OCI-LY7 (cell line): ENCODE results near the gene KIF13A. TPM values are rescaled to one million over a fixed set of nuclear protein-coding genes. Genes with fewer than 3 reads are reported as not detected.

Experiments used
- BruUV-seq: library from RNA; stranded (reverse); fragments of 400-500 nt; replicated peaks from 2 replicates; lab custom pipeline; 2021; lab: Mats Ljungman, UMichigan
- CTCF ChIA-PET: fragments of 300-600 bp; sonication (Branson Sonifier 250); formaldehyde crosslinking; loops from one replicate; lab custom pipeline; 2022; ENCODE audit warnings: antibody characterized with exemption; ENCODE audit not compliant: unreplicated experiment; lab: Charles Lee
- POLR2A ChIA-PET: fragments of 300-600 bp; sonication (Branson Sonifier 250); formaldehyde crosslinking; loops from one replicate; lab custom pipeline; 2022; ENCODE audit warnings: antibody characterized with exemption; lab: Charles Lee
- DNase-seq: peaks from one replicate; pipeline ENCODE4 v3.0.0-alpha.2; 2015; ENCODE audit warnings: low spot score
- H2AFZ ChIP-seq: fragments of 200-600 bp; sonication (generic), shearing (Covaris generic); 2 replicates; pipeline ENCODE4 v1.6.1; 2014; ENCODE audit warnings: mild to moderate bottlenecking, antibody characterized with exemption, low read length, moderate library complexity
- H3K27ac ChIP-seq: fragments of 200-600 bp; sonication (generic); 2 replicates; pipeline ENCODE4 v1.5.1; 2014; ENCODE audit warnings: mixed run types, low read depth, mild to moderate bottlenecking, moderate library complexity, low read length, inconsistent platforms; ENCODE audit not compliant: poor library complexity, severe bottlenecking
- H3K36me3 ChIP-seq: fragments of 200-600 bp; sonication (generic); 2 replicates; pipeline ENCODE4 v1.6.1; 2014; ENCODE audit warnings: mild to moderate bottlenecking, antibody characterized with exemption, low read length, moderate library complexity, mixed read lengths; ENCODE audit not compliant: insufficient read depth
- H3K4me1 ChIP-seq: fragments of 200-600 bp; sonication (generic); 2 replicates; pipeline ENCODE4 v1.5.1; 2014; ENCODE audit warnings: mild to moderate bottlenecking, low read length; ENCODE audit not compliant: insufficient read depth, poor library complexity, severe bottlenecking
- H3K4me2 ChIP-seq: fragments of 200-600 bp; sonication (generic); 2 replicates; pipeline ENCODE4 v1.6.1; 2014; ENCODE audit warnings: mild to moderate bottlenecking, low read length
- H3K4me3 ChIP-seq: fragments of 200-600 bp; sonication (generic); 2 replicates; pipeline ENCODE4 v1.5.1; 2014; ENCODE audit warnings: mild to moderate bottlenecking, low read depth, low read length; ENCODE audit not compliant: poor library complexity, severe bottlenecking
- H3K79me2 ChIP-seq: fragments of 200-600 bp; sonication (generic); 2 replicates; pipeline ENCODE4 v1.6.1; 2016; ENCODE audit warnings: low read depth, mild to moderate bottlenecking, low read length, moderate library complexity, mixed read lengths; ENCODE audit not compliant: insufficient read depth
- H3K9me2 ChIP-seq: fragments of 200-600 bp; sonication (generic); 2 replicates; pipeline ENCODE4 v1.6.1; 2016; ENCODE audit warnings: mild to moderate bottlenecking, low read length, mixed read lengths; ENCODE audit not compliant: insufficient read depth
- H3K9me3 ChIP-seq: fragments of 200-600 bp; sonication (generic); 2 replicates; pipeline ENCODE4 v1.6.1; 2014; ENCODE audit warnings: mild to moderate bottlenecking, mixed run types, low read length, mixed read lengths
- H4K20me1 ChIP-seq: fragments of 200-600 bp; sonication (generic); 2 replicates; pipeline ENCODE4 v1.6.1; 2014; ENCODE audit warnings: mild to moderate bottlenecking, antibody characterized with exemption, low read length, moderate library complexity, mixed read lengths; ENCODE audit not compliant: insufficient read depth
- EZH2phosphoT487 ChIP-seq: fragments of 200-600 bp; sonication (generic); IDR thresholded peaks from 2 replicates; pipeline ENCODE4 v1.6.1; 2018; ENCODE audit warnings: low read depth, borderline replicate concordance, mild to moderate bottlenecking, mixed run types, antibody characterized with exemption, low read length, moderate library complexity, mixed read lengths
- intact Hi-C: fragments of 100-400 bp; cut with micrococcal nuclease; formaldehyde crosslinking; loops from one replicate; pipeline ENCODE4 v1.10.0; 2022; ENCODE audit not compliant: unreplicated experiment
- total RNA-seq, 2 experiments: library from RNA; depleted of rRNA in 1 of 2; stranded (reverse); fragments of >200 nt in 1 of 2; shearing (Covaris generic) in 1 of 2; gene quantifications; 2 replicates each; pipeline ENCODE4 v1.2.3, GENCODE V29; 2014 to 2022
- TF ChIP-seq, protein P1 (sequence below): fragments of 200-600 bp; sonication (generic); conservative IDR thresholded peaks from 2 replicates; pipeline ENCODE4 v1.5.1; 2014; ENCODE audit warnings: mild to moderate bottlenecking, antibody characterized with exemption, low read length, moderate library complexity, mixed read lengths

KIF13A gene
- total RNA-seq, 2 experiments from 2014 or later = 1.5 TPM; not detected in 1

DNA sequence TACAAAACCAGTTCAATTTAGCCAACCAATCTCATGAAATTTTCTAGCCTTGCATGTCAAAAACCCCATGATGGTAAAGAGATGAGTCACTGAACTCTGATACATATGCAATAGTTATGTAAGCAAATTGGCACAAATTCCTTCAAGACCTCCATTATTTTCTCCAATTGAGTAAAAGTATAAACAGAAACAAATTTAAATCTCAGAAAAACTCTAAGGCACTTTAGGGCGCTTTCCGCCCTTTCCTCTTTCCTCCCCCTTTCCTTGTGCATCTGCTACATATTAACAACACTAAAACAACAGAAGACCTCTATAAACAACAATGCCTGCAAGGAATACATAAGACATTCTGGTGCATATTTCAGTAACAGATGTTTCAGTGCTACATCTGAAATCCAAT is 48.5 kb downstream of the KIF13A start:
- intact Hi-C loops = no loop called here
- Histone ChIP-seq H3K79me2 (no peaks in the 10 kb centered on the region), H3K4me2 (no peak overlapping the region), H3K4me1 (no peaks in the 10 kb centered on the region), H3K27ac (no peak overlapping the region), H3K36me3 (no peaks in the 10 kb centered on the region), H3K9me2 (no peaks in the 10 kb centered on the region), H3K4me3 (no peak overlapping the region), H4K20me1 (no peaks in the 10 kb centered on the region), H2AFZ (no peak overlapping the region), H3K9me3 (no peaks in the 10 kb centered on the region)
- POLR2A ChIA-PET = no interaction called here
- BruUV-seq = no TSS peak
- TF ChIP-seq EZH2phosphoT487 = no peak
- TF ChIP-seq, protein P1, sequence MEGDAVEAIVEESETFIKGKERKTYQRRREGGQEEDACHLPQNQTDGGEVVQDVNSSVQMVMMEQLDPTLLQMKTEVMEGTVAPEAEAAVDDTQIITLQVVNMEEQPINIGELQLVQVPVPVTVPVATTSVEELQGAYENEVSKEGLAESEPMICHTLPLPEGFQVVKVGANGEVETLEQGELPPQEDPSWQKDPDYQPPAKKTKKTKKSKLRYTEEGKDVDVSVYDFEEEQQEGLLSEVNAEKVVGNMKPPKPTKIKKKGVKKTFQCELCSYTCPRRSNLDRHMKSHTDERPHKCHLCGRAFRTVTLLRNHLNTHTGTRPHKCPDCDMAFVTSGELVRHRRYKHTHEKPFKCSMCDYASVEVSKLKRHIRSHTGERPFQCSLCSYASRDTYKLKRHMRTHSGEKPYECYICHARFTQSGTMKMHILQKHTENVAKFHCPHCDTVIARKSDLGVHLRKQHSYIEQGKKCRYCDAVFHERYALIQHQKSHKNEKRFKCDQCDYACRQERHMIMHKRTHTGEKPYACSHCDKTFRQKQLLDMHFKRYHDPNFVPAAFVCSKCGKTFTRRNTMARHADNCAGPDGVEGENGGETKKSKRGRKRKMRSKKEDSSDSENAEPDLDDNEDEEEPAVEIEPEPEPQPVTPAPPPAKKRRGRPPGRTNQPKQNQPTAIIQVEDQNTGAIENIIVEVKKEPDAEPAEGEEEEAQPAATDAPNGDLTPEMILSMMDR = no peak
- CTCF ChIA-PET = no interaction called here
- no peak for DNase-seq

DNA sequence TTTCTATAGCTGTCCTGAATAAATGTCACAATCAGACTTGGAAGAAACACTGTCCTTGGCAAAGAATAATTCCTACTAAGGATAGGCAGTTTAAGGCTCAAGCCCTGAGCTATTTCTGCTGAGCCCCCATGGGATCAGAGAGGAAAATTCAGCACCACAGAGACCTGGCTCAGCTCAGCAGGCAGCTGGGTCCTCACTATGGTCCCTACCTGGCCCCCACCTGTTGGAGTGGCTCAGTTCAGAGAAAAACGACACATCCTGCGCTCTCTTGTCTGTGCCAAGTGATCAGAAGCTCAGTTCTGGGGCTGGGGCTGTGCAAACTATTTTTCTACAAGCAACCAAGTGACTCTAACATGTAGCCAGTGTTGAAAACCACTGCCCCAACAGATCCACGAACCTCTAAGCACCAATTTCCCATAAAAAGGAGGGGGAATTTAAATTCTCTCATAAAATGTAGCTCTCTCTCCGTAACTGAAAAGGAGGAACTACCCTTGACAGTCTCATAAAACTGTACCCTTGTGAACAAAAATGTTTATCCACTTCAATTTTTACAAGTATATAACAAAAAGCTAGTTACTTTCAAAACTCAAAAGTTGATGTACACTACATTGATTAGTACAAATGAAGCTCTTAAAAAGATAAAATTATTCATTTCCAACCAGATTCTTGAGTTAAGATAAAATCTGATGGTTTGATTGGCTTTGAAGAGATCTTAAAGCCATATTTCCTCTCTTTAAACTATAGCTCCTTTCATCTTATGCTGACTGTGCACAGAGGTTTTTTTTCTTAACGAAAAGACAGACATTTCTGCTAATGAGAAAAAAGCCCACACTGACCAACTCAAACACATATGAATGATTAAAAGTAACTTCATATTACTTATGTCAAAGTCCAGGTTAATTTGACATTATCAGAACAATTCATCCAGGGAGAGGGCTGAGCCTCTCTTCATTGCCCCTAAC is 52.0 kb downstream of the KIF13A start:
- Histone ChIP-seq H3K4me1 (no peaks in the 10 kb centered on the region), H3K27ac (no peak overlapping the region), H3K79me2 (no peaks in the 10 kb centered on the region), H3K9me3 (no peaks in the 10 kb centered on the region), H4K20me1 (no peaks in the 10 kb centered on the region), H2AFZ (no peak overlapping the region), H3K9me2 (no peaks in the 10 kb centered on the region), H3K4me2 (no peak overlapping the region), H3K36me3 (no peaks in the 10 kb centered on the region), H3K4me3 (no peak overlapping the region)
- BruUV-seq = no TSS peak
- no peak for DNase-seq
- ChIA-PET POLR2A (interaction anchor here (0.5 to 1.2 kb wide), 6 partner anchors 9 to 1207 kb away, joined by 3 to 6 read pairs (median 3); no protein-coding TSS in a partner anchor), CTCF (no interaction called here)
- TF ChIP-seq, protein P1 = no peak
- no peak for TF ChIP-seq EZH2phosphoT487
- intact Hi-C loops = no loop called here

DNA sequence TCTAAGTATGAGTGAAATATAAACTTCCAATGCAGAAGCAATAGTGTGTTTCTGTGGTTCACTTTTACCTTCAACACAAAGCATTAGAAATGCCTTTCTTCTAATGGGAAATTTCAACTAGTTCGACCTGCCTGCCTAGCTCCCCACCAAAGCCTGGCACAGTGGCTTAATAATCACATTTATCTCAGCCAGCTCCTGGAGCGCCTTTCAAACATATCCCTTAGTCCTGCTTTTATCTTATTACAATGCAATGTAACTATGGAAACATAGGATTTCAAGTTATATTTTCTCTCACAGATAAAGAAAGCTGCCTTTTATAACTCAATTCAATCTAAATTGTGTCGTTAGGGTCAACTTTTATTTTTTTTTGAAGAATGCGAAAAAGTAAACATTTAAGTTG is 53.7 kb downstream of the KIF13A start:
- no peak overlapping the region for H3K27ac ChIP-seq
- H3K4me3 ChIP-seq = no peak overlapping the region
- no peak overlapping the region for H3K4me2 ChIP-seq
- intact Hi-C loops = no loop called here
- no peaks in the 10 kb centered on the region for H3K9me2 ChIP-seq
- no peaks in the 10 kb centered on the region for H3K36me3 ChIP-seq
- no peaks in the 10 kb centered on the region for H3K79me2 ChIP-seq
- BruUV-seq = no TSS peak
- POLR2A ChIA-PET = no interaction called here
- CTCF ChIA-PET = no interaction called here
- TF ChIP-seq, protein P1 = no peak
- TF ChIP-seq EZH2phosphoT487 = no peak
- no peaks in the 10 kb centered on the region for H4K20me1 ChIP-seq
- no peaks in the 10 kb centered on the region for H3K4me1 ChIP-seq
- H2AFZ ChIP-seq = no peak overlapping the region
- DNase-seq = no peak
- no peaks in the 10 kb centered on the region for H3K9me3 ChIP-seq
